ENCODE data around the gene C7orf33.
"Not testable (repeated sequence)": the region's sequence is repeated elsewhere in the genome, so short reads cannot be mapped to it uniquely, and the experiment has no call there.

The C7orf33 gene

DNA sequence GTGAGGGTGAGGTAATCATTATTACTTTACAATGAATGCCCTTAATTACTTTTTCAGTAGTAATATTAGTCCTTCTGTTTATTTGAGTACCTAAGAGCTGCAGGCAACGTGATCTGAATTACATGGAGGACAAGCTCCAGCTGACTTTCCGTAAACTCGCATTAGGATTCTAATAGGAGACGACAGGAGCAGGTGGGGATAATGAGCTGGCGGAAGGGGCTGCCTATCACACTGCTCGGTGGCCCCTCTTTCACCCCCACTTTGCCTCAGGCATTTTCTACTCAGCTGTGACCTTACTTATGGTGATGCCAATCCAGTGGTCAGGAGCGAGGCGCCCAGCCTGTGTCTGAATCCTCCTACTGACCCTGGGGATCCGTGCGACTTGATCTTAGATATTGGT lies at the start of gene C7orf33:
Gene C7orf33 (plus strand): TSS at position 296 of the 400 bp plus-strand sequence. CDS start 160 bp downstream, outside the sequence.
- no peak for FAIRE-seq

DNA sequence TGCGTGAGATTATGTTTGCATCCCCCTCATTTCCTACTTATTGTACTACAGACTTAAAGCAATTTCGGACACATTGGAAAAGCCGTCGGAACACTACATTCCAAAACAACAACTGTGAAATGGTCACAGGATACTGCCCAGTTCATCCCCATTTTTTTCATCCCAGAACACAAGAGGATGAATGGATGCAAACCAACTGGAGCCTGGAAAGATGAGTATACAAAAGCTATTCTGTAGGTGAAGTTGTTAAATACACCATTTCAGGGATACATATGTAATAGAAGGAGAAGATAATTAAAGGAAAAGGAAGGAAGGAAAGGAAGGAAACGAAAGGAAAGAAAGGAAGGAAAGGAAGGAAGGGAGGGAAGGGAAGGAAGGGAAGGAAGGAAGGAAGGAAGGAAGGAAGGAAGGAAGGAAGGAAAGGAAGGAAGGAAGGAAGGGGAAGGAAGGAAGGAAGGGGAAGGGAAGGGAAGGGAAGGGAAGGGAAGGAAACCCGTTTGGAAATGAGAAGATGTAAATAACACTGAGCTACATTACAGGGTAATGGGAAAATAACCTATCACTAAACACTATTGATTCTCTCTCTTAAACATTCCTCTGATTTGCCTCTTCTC lies 48.6 kb upstream of the C7orf33 start:
- no peak for FAIRE-seq

- no peak for FAIRE-seq
These were observed 47.3 kb upstream of the C7orf33 start for GRCh38 chr7:148543302-148543701.

DNA sequence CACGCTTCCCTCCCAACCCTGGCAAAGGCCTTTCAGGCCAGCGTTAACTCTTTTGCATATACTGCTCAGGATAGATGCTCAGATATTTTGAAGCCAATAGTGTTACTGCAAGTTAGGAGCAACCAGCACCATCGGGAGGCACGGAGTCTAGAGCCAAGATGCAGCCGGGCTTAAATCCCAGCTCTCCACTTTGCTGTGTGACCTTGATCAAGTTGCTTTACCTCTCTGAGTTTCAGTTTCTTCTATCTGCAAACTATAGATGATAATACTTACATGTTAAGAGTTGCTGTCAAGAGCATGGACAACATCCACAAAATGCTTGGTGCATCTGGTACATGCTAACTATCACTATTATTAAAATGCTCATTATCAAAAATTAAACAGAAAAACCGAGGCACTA lies 45.4 kb upstream of the C7orf33 start:
- FAIRE-seq, result no peak

- FAIRE-seq, result no peak
These were observed 44.6 kb upstream of the C7orf33 start for GRCh38 chr7:148545932-148546331.

DNA sequence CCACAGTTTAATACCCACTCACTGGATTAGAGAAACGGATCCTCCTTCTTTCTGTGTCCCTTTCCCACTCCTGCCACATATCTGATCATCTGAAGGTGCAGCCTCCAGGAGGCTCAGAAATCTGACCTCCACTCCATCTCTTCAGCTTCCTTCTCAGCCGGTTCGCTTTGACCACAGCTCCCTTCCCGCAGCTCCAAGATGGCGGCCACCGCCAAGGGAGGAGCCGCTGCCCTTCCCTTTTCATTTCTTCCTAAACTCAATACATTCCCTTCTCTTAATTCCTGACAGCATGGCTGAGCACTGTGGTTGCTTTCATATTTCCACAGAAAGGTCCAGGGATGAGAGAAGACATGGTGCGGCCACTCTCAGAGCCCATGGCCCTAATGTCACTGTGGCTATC lies 43.7 kb upstream of the C7orf33 start:
- no peak for FAIRE-seq

DNA sequence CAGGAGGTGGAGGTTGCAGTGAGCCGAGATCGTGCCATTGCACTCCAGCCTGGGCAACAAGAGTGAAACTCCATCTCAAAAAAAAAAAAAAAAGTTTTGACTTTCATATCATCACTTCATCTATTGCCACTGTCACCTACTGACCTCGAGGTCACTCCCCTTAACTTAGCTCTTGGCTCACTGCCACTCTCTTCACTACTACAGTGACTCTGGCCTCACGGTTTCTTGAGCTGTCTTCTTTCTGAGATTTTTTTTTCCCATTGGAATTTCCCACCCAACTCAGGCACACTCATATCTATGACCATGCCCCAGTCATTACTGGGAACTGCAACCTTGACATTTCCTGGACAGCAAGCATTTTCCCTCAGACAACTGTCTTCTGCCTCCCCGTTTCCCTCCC lies 42.6 kb upstream of the C7orf33 start:
- no peak for FAIRE-seq

GRCh38 chr7:148553979-148554378 lies 36.6 kb upstream of the C7orf33 start:
- no peak for FAIRE-seq

GRCh38 chr7:148556892-148557291 lies 33.7 kb upstream of the C7orf33 start:
- FAIRE-seq, result no peak

- FAIRE-seq, result no peak
These were observed 31.7 kb upstream of the C7orf33 start for GRCh38 chr7:148558914-148559313.

- FAIRE-seq, result no peak
These were observed 29.5 kb upstream of the C7orf33 start for GRCh38 chr7:148561099-148561498.

GRCh38 chr7:148563583-148564274 lies 26.8 kb upstream of the C7orf33 start:
- no peak for FAIRE-seq

DNA sequence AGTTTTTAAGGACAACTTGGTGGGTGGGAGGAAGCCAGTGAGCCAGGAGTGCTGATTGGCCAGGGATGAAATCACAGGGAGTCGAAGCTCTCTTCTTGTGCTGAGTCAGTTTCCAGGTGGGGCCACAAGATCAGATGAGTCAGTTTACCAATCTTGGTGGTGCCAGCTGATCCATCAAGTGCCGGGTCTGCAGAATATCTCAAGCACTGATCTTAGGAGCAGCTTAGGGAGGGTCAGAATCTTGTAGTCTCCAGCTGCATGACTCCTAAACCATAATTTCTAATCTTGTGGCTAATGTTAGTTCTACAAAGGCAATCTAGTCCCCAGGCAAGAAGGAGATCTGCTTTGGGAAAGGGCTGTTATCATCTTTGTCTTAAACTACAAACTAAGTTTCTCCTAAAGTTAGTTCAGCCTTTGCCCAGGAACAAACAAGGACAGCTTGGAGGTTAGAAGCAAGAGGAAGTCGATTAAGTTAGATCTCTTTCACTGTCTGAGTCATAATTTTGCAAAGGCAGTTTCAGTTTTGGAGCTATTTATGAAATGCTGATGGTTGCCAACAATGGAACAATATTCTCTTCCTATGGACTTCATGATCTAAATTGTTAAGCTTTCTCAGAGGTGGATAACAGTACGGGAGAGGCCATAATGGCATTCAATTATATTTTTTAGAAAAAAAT lies 26.2 kb upstream of the C7orf33 start:
- not testable (repeated sequence) for FAIRE-seq

DNA sequence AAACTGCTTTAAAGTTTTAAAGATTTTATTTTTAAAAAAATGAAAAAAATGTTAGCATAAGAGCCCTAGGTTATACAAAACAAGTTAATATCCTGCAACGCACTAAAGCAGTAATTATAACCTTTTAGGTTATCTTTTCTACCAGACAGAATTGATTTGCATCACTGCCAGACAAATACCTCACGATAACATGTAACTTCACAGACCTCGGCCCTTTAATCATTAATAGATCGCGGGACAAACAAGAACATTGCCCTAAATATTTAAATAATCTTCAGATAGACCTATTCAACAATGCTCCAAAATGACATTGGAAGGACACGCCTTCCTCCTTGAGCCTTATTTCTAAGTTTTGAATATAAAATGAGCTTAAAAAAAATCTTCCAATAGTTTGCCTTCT lies 23.8 kb upstream of the C7orf33 start:
- no peak for FAIRE-seq

GRCh38 chr7:148567524-148567923 lies 23.0 kb upstream of the C7orf33 start:
- no peak for FAIRE-seq

DNA sequence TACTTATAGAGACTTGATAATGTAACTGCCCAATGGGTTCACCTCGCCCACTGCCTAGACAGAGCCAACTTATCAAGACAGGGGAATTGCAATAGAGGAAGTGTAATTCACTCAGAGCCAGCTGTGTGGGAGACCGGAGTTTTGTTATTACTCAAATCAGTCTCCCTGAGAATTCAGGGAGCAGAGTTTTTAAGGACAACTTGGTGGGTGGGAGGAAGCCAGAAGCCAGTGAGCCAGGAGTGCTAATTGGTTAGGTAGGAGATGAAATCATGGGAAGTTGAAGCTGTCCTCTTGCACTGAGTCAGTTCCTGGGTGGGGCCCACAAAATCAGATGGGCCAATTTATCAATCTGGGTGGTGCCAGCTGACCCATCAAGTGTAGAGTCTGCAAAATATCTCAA lies 20.1 kb upstream of the C7orf33 start:
- FAIRE-seq, result no peak

GRCh38 chr7:148570973-148571372 lies 19.6 kb upstream of the C7orf33 start:
- FAIRE-seq, result not testable (repeated sequence)

GRCh38 chr7:148571381-148571780 lies 19.2 kb upstream of the C7orf33 start:
- no peak for FAIRE-seq

DNA sequence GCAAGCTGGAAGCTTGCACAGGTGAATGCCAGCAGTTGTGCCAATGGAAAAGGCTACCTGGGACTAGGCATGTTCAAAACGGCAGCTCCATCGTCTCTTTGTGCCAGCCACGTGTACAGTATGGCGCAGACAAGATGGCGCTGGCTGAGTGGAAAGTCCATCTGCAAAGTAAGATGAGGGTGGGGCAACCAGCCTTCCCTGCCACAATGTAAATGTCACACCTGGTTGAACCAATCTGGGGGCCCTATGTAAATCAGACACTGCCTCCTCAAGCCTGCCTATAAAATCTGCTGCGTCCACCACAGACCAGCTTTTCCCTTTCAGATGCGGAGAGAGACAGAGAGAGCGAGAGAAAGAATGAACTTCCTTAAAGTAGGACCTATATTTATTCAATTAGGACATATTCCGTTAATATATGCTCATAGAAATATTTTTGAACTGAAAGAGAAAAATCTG lies 18.5 kb upstream of the C7orf33 start:
- no peak for FAIRE-seq

DNA sequence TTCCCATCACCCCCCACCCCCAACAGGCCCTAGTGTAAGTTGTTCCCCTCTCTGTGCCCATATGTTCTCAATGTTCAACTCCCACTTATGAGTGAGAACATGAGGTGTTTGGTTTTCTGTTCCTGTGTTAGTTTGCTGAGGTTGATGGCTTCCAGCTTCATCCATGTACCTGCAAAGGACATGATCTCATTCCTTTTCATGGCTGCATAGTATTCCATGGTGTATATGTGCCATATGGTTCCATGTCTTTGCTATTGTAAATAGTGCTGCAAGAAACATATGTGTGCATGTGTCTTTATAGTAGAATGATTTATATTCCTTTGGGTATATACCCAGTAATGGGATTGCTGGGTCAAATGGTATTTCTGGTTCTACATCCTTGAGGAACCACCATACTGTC lies 17.0 kb upstream of the C7orf33 start:
- not testable (repeated sequence) for FAIRE-seq

GRCh38 chr7:148575640-148576411 lies 14.7 kb upstream of the C7orf33 start:
- peak; percentile 86 for FAIRE-seq

DNA sequence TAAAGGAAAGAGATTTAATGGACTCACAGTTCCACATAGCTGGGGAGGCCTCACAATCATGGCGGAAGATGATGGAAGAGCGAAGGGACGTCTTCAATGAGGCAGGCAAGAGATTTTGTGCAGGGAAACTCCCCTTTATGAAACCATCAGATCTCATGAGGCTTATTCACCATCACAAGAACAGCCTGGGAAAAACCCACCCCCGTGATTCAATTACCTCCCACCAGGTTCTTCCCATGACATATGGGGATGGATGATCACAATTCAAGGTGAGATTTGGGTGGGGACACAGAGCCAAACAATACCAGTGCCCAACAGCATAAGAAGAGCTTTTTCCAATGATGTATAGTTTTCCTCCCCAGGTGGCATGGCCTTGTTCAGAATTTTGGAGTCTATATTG lies 11.2 kb upstream of the C7orf33 start:
- no peak for FAIRE-seq

DNA sequence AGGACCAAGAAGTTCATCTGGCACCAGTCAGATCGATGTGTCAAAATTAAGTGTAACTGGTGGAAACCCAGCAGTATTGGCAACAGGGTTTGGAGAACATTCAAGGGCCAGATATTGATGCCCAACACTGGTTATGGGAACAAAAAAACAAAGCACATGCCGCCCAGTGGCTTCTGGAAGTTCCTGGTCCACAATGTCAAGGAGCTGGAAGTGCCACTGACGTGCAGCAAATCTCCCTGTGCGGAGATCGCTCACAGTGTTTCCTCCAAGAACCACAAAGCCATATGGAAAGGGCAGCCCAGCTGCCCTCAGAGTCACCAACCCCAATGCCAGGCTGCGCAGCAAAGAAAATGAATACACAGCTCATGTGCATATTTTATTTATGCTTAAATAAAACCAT lies 10.1 kb upstream of the C7orf33 start:
- FAIRE-seq, result no peak

Measured in islet of Langerhans (tissue), 1 donor.